ENCODE data around the gene FILIP1L.

FILIP1L gene

DNA sequence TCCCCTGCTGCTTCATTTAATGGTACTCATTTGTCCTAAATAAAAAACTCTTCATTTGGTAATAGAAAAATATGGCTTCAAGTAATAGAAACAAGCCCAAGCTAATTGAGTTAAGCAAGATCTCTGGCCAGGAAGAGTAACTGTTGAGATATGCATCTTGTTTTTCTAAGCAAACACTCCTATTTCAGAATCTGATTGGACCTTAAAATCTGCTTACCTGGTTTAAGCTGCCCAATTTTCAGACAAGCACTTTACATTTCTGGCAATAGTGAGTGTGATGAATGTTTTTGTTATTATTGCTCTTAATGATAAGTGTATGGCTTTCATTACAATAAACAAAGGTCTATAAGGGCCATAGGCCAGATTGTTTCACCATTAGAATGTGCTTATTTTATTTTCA lies 210.4 kb downstream of the FILIP1L start:
- Histone ChIP-seq H3K4me3 (ENCODE audit: extremely low read depth, insufficient read depth, low read length, poor library complexity, severe bottlenecking) (no peak overlapping the region), H3K4me1 (ENCODE audit: control insufficient read depth, insufficient read depth, low read length, poor library complexity, severe bottlenecking) (peaks cover 14% of the 10 kb centered on the region), H3K36me3 (ENCODE audit: control insufficient read depth, insufficient read depth, low read length) (no peaks in the 10 kb centered on the region), H3K9me3 (ENCODE audit: control insufficient read depth, low read length) (no peaks in the 10 kb centered on the region), H3K27ac (ENCODE audit: low read depth, low read length, severe bottlenecking) (no peak overlapping the region)

- H3K27ac ChIP-seq (ENCODE audit: low read depth, low read length, severe bottlenecking): no peak overlapping the region
- 100% methylated on average over 1 of the region's 1 CpG; no CpG with 5 or more reads in 1 of the 2 experiments for WGBS, 2 experiments (ENCODE audit: insufficient coverage in 2 of 2)
These were observed 212.2 kb downstream of the FILIP1L start for GRCh38 chr3:99902091-99902490.

GRCh38 chr3:99901200-99901926 lies 212.9 kb downstream of the FILIP1L start:
- Histone ChIP-seq H3K4me3 (ENCODE audit: extremely low read depth, insufficient read depth, low read length, poor library complexity, severe bottlenecking) (no peak overlapping the region), H3K4me1 (ENCODE audit: control insufficient read depth, insufficient read depth, low read length, poor library complexity, severe bottlenecking) (peaks cover 23% of the 10 kb centered on the region), H3K36me3 (ENCODE audit: control insufficient read depth, insufficient read depth, low read length) (no peaks in the 10 kb centered on the region), H3K9me3 (ENCODE audit: control insufficient read depth, low read length) (no peaks in the 10 kb centered on the region), H3K27ac (ENCODE audit: low read depth, low read length, severe bottlenecking) (peak overlapping the region; percentile 83)
- WGBS, 2 experiments (ENCODE audit: insufficient coverage in 2 of 2): 80 to 100% methylated on average over 1 of the region's 6 CpGs

More at GRCh38 chr3:99902091-99902490, 212.2 kb downstream of the FILIP1L start:
- Histone ChIP-seq H3K9me3 (ENCODE audit: control insufficient read depth, low read length) (no peaks in the 10 kb centered on the region), H3K4me3 (ENCODE audit: extremely low read depth, insufficient read depth, low read length, poor library complexity, severe bottlenecking) (no peak overlapping the region), H3K36me3 (ENCODE audit: control insufficient read depth, insufficient read depth, low read length) (no peaks in the 10 kb centered on the region), H3K4me1 (ENCODE audit: control insufficient read depth, insufficient read depth, low read length, poor library complexity, severe bottlenecking) (peaks cover 15% of the 10 kb centered on the region)

DNA sequence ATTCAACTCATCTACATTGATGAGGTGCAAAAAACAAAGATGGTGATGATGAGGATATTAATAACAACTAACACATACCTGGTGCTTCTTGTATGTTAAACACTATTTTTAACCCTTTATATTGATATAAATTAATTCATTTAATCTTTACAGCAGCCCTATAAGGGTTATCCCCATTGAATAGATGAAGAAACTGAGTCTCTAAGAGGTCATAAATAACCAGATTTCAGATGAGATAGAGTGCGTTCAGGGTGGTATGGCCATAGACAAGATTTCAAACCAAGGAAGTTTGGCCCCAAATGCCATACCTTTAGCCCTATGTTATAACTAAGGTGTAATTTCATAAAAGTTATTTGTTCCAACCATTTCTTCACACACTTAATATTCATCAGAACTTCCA lies 214.1 kb downstream of the FILIP1L start:
- Histone ChIP-seq H3K27ac (ENCODE audit: low read depth, low read length, severe bottlenecking) (no peak overlapping the region), H3K4me3 (ENCODE audit: extremely low read depth, insufficient read depth, low read length, poor library complexity, severe bottlenecking) (no peak overlapping the region), H3K36me3 (ENCODE audit: control insufficient read depth, insufficient read depth, low read length) (no peaks in the 10 kb centered on the region), H3K9me3 (ENCODE audit: control insufficient read depth, low read length) (no peaks in the 10 kb centered on the region), H3K4me1 (ENCODE audit: control insufficient read depth, insufficient read depth, low read length, poor library complexity, severe bottlenecking) (peaks cover 31% of the 10 kb centered on the region)
- 83% methylated on average over 1 of the region's 1 CpG; no CpG with 5 or more reads in 1 of the 2 experiments for WGBS, 2 experiments (ENCODE audit: insufficient coverage in 2 of 2)

GRCh38 chr3:99899603-99900002 lies 214.7 kb downstream of the FILIP1L start:
- Histone ChIP-seq H3K4me3 (ENCODE audit: extremely low read depth, insufficient read depth, low read length, poor library complexity, severe bottlenecking) (no peak overlapping the region), H3K9me3 (ENCODE audit: control insufficient read depth, low read length) (no peaks in the 10 kb centered on the region), H3K4me1 (ENCODE audit: control insufficient read depth, insufficient read depth, low read length, poor library complexity, severe bottlenecking) (peaks cover 31% of the 10 kb centered on the region), H3K36me3 (ENCODE audit: control insufficient read depth, insufficient read depth, low read length) (no peaks in the 10 kb centered on the region), H3K27ac (ENCODE audit: low read depth, low read length, severe bottlenecking) (no peak overlapping the region)
- WGBS, 2 experiments (ENCODE audit: insufficient coverage in 2 of 2): 93 to 94% methylated on average over 2 of the region's 3 CpGs

GRCh38 chr3:99896482-99896881 lies 217.8 kb downstream of the FILIP1L start:
- WGBS, 2 experiments (ENCODE audit: insufficient coverage in 2 of 2): 25 to 40% methylated on average over 1 of the region's 3 CpGs
- Histone ChIP-seq H3K4me1 (ENCODE audit: control insufficient read depth, insufficient read depth, low read length, poor library complexity, severe bottlenecking) (peaks cover 20% of the 10 kb centered on the region), H3K9me3 (ENCODE audit: control insufficient read depth, low read length) (no peaks in the 10 kb centered on the region), H3K27ac (ENCODE audit: low read depth, low read length, severe bottlenecking) (peak overlapping the region; percentile 99), H3K36me3 (ENCODE audit: control insufficient read depth, insufficient read depth, low read length) (no peaks in the 10 kb centered on the region), H3K4me3 (ENCODE audit: extremely low read depth, insufficient read depth, low read length, poor library complexity, severe bottlenecking) (no peak overlapping the region)

DNA sequence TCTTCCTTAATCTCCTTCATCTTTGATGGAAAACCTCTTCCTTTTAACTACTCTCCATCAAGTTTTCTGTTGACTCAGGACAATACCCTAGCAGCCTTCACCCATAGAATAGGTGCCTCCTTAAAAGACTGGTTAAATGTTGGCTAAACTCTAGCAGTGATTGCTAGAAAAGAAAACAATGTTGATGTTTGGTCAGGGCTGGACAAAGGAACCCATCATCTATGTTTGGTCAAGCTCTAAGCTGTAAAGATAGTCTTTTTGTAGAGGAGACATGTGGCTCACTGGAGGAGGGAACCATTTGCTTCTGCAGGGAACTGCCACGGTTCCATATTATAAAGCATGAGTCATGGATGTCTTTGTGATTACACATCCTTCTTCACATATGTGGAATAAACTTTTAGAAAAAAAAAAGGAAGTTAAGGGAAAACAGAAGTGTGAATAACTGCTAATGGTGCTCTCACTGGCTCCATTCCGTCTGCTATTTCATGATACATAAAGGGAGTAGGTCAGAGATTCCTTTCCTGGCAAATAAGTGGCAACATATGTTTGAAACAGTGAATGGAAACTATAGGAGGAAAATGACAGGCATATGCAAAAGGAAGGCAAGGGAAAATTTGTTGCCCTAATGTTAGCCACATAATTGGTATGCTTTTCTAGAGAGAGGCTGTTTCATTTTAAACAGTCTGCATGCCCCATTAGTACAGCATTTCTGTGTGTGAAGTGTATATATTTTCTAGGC lies 218.4 kb downstream of the FILIP1L start:
- 83 to 100% methylated on average over 1 of the region's 2 CpGs for WGBS, 2 experiments (ENCODE audit: insufficient coverage in 2 of 2)
- H3K4me3 ChIP-seq (ENCODE audit: extremely low read depth, insufficient read depth, low read length, poor library complexity, severe bottlenecking): no peak overlapping the region
- no peaks in the 10 kb centered on the region for H3K9me3 ChIP-seq (ENCODE audit: control insufficient read depth, low read length)
- H3K36me3 ChIP-seq (ENCODE audit: control insufficient read depth, insufficient read depth, low read length): no peaks in the 10 kb centered on the region
- peaks cover 17% of the 10 kb centered on the region for H3K4me1 ChIP-seq (ENCODE audit: control insufficient read depth, insufficient read depth, low read length, poor library complexity, severe bottlenecking)
- H3K27ac ChIP-seq (ENCODE audit: low read depth, low read length, severe bottlenecking): peak overlapping the region; percentile 99

GRCh38 chr3:99895131-99895696 lies 219.1 kb downstream of the FILIP1L start:
- H3K4me1 ChIP-seq (ENCODE audit: control insufficient read depth, insufficient read depth, low read length, poor library complexity, severe bottlenecking): peaks cover 17% of the 10 kb centered on the region
- WGBS, 2 experiments (ENCODE audit: insufficient coverage in 2 of 2): 79 to 100% methylated on average over 2 of the region's 3 CpGs
- no peaks in the 10 kb centered on the region for H3K36me3 ChIP-seq (ENCODE audit: control insufficient read depth, insufficient read depth, low read length)
- peak overlapping the region; percentile 99 for H3K27ac ChIP-seq (ENCODE audit: low read depth, low read length, severe bottlenecking)
- no peak overlapping the region for H3K4me3 ChIP-seq (ENCODE audit: extremely low read depth, insufficient read depth, low read length, poor library complexity, severe bottlenecking)
- H3K9me3 ChIP-seq (ENCODE audit: control insufficient read depth, low read length): no peaks in the 10 kb centered on the region

- Histone ChIP-seq H3K36me3 (ENCODE audit: control insufficient read depth, insufficient read depth, low read length) (no peaks in the 10 kb centered on the region), H3K9me3 (ENCODE audit: control insufficient read depth, low read length) (no peaks in the 10 kb centered on the region), H3K4me3 (ENCODE audit: extremely low read depth, insufficient read depth, low read length, poor library complexity, severe bottlenecking) (no peak overlapping the region), H3K27ac (ENCODE audit: low read depth, low read length, severe bottlenecking) (no peak overlapping the region), H3K4me1 (ENCODE audit: control insufficient read depth, insufficient read depth, low read length, poor library complexity, severe bottlenecking) (peaks cover 17% of the 10 kb centered on the region)
These were observed 222.0 kb downstream of the FILIP1L start for GRCh38 chr3:99892332-99892731.

GRCh38 chr3:99891610-99892285 lies 222.6 kb downstream of the FILIP1L start:
- Histone ChIP-seq H3K36me3 (ENCODE audit: control insufficient read depth, insufficient read depth, low read length) (no peaks in the 10 kb centered on the region), H3K27ac (ENCODE audit: low read depth, low read length, severe bottlenecking) (no peak overlapping the region), H3K4me1 (ENCODE audit: control insufficient read depth, insufficient read depth, low read length, poor library complexity, severe bottlenecking) (peaks cover 13% of the 10 kb centered on the region), H3K9me3 (ENCODE audit: control insufficient read depth, low read length) (no peaks in the 10 kb centered on the region), H3K4me3 (ENCODE audit: extremely low read depth, insufficient read depth, low read length, poor library complexity, severe bottlenecking) (no peak overlapping the region)
- WGBS, 2 experiments (ENCODE audit: insufficient coverage in 2 of 2): no CpG with 5 or more reads among the region's 2 CpGs
